Skin epidermis (tissue), 12 donors: ENCODE data around the gene GALNT12.

Experiments
- H3K27ac ChIP-seq, 21 experiments: fragments of 200-600 bp; sonication (generic) in 11 of 21; one replicate each; pipeline ENCODE4 v1.5.0; 2020; ENCODE audit warnings: mild to moderate bottlenecking in 3 of 21, inconsistent platforms in 2 of 21, moderate library complexity in 2 of 21
- H3K4me3 ChIP-seq, 7 experiments: fragments of 200-600 bp; sonication (generic) in 2 of 7; one replicate each; pipeline ENCODE4 v1.5.0; 2020; ENCODE audit warnings: inconsistent platforms in 2 of 7, mild to moderate bottlenecking in 2 of 7, moderate library complexity in 1 of 7

The GALNT12 gene

GRCh38 chr9:98851730-98852459 is 44.4 kb downstream of the GALNT12 start:
- no peak overlapping the region for H3K27ac ChIP-seq
- no peak overlapping the region for H3K4me3 ChIP-seq

GRCh38 chr9:98852460-98852734 is 44.9 kb downstream of the GALNT12 start:
- Histone ChIP-seq H3K27ac (no peak overlapping the region), H3K4me3 (no peak overlapping the region)

GRCh38 chr9:98852961-98853360 is 45.5 kb downstream of the GALNT12 start:
- Histone ChIP-seq H3K4me3 (no peak overlapping the region), H3K27ac (no peak overlapping the region)

GRCh38 chr9:98854266-98854665 is 46.8 kb downstream of the GALNT12 start:
- Histone ChIP-seq H3K4me3 (no peak overlapping the region), H3K27ac (peak overlapping the region in 2 of 21 experiments; percentile 28 to 64)

GRCh38 chr9:98855592-98855991 is 48.1 kb downstream of the GALNT12 start:
- H3K4me3 ChIP-seq, result no peak overlapping the region
- no peak overlapping the region for H3K27ac ChIP-seq

- H3K4me3 ChIP-seq, result no peak overlapping the region
- H3K27ac ChIP-seq, result no peak overlapping the region
Measured at GRCh38 chr9:98856982-98857381, 49.5 kb downstream of the GALNT12 start.

- Histone ChIP-seq H3K4me3 (no peak overlapping the region), H3K27ac (peak overlapping the region in 1 of 21 experiments; percentile 5)
Measured at GRCh38 chr9:98859941-98860340, 52.5 kb downstream of the GALNT12 start.

- H3K27ac ChIP-seq, result peak overlapping the region in 6 of 21 experiments; percentile 24 to 79 (median 40)
Measured at GRCh38 chr9:98860871-98861293, 53.4 kb downstream of the GALNT12 start.

GRCh38 chr9:98861781-98862504 is 54.5 kb downstream of the GALNT12 start:
- H3K27ac ChIP-seq, result peak overlapping the region in 17 of 21 experiments; percentile 9 to 79 (median 56)
- no peak overlapping the region for H3K4me3 ChIP-seq

More at GRCh38 chr9:98860871-98861293, 53.4 kb downstream of the GALNT12 start:
- no peak overlapping the region for H3K4me3 ChIP-seq

- H3K27ac ChIP-seq, result peak overlapping the region in 9 of 21 experiments; percentile 0 to 66 (median 44)
- no peak overlapping the region for H3K4me3 ChIP-seq
Measured at GRCh38 chr9:98862936-98863335, 55.5 kb downstream of the GALNT12 start.

- Histone ChIP-seq H3K27ac (peak overlapping the region in 13 of 21 experiments; percentile 16 to 74 (median 44)), H3K4me3 (no peak overlapping the region)
Measured at GRCh38 chr9:98864281-98865174, 57.1 kb downstream of the GALNT12 start.

GRCh38 chr9:98865284-98865875 is 57.9 kb downstream of the GALNT12 start:
- H3K27ac ChIP-seq, result peak overlapping the region in 10 of 21 experiments; percentile 21 to 74 (median 50)

GRCh38 chr9:98866435-98867102 is 59.1 kb downstream of the GALNT12 start:
- Histone ChIP-seq H3K27ac (peak overlapping the region in 18 of 21 experiments; percentile 6 to 77 (median 60)), H3K4me3 (no peak overlapping the region)

More at GRCh38 chr9:98865284-98865875, 57.9 kb downstream of the GALNT12 start:
- H3K4me3 ChIP-seq, result no peak overlapping the region

GRCh38 chr9:98867103-98867428 is 59.6 kb downstream of the GALNT12 start:
- H3K4me3 ChIP-seq, result no peak overlapping the region
- H3K27ac ChIP-seq, result peak overlapping the region in 19 of 21 experiments; percentile 6 to 77 (median 59)

- Histone ChIP-seq H3K27ac (peak overlapping the region in 18 of 21 experiments; percentile 9 to 77 (median 60)), H3K4me3 (no peak overlapping the region)
Measured at GRCh38 chr9:98867429-98868168, 60.1 kb downstream of the GALNT12 start.

- H3K27ac ChIP-seq, result peak overlapping the region in 1 of 21 experiments; percentile 69
- no peak overlapping the region for H3K4me3 ChIP-seq
Measured at GRCh38 chr9:98869078-98869745, 61.7 kb downstream of the GALNT12 start.

GRCh38 chr9:98869866-98870265 is 62.4 kb downstream of the GALNT12 start:
- Histone ChIP-seq H3K27ac (no peak overlapping the region), H3K4me3 (no peak overlapping the region)
